Upper lobe of right lung (tissue), 1 donor: ENCODE data around the gene CUX1. TPM values are rescaled to one million over a fixed set of nuclear protein-coding genes. Genes with fewer than 3 reads are reported as not detected.
A peak's percentile ranks its signal among the peaks of the same experiment; 100 is the strongest.

Experiments
- ATAC-seq: fragments of 200-7000 bp; cut with Tn5 transposase; one replicate; pipeline ENCODE4 v1.9.1; 2020; ENCODE audit warnings: mild to moderate bottlenecking, moderate library complexity
- DNase-seq: peaks from one replicate; pipeline ENCODE4 v3.0.0-alpha.2; 2020
- H3K27ac ChIP-seq: fragments of 200-600 bp; one replicate; pipeline ENCODE4 v1.8.0; 2022
- H3K27me3 ChIP-seq: fragments of 200-600 bp; one replicate; pipeline ENCODE4 v1.8.0; 2022; ENCODE audit warnings: mild to moderate bottlenecking
- H3K36me3 ChIP-seq: fragments of 200-600 bp; one replicate; pipeline ENCODE4 v1.8.0; 2022
- H3K4me1 ChIP-seq: fragments of 200-600 bp; one replicate; pipeline ENCODE4 v1.8.0; 2022
- H3K4me3 ChIP-seq: fragments of 200-600 bp; one replicate; pipeline ENCODE4 v1.8.0; 2022; ENCODE audit warnings: mild to moderate bottlenecking
- H3K9me3 ChIP-seq: fragments of 200-600 bp; one replicate; pipeline ENCODE4 v1.8.0; 2022
- intact Hi-C: fragments of 100-400 bp; cut with DNase I; formaldehyde crosslinking; loops from one replicate; pipeline ENCODE4 v1.11.0; 2022
- total RNA-seq: library from RNA; stranded (reverse); fragmentation: NEBNext Ultra II Directional; extraction: Animal tissue kit (Norgen Biotek cat#: 25700); gene quantifications from one replicate; pipeline ENCODE4 v1.2.1, GENCODE V29; 2021
- TF ChIP-seq, protein P1 (sequence below): fragments of 200-600 bp; IDR thresholded peaks from one replicate; pipeline ENCODE4 v1.8.0; 2022; ENCODE audit warnings: antibody characterized with exemption
- donor health status: DM: no; HTN: yes; CAD: no; lungs with severe emphysema.

Gene CUX1
- total RNA-seq, 1 donor from 2014 or later: 132 TPM

DNA sequence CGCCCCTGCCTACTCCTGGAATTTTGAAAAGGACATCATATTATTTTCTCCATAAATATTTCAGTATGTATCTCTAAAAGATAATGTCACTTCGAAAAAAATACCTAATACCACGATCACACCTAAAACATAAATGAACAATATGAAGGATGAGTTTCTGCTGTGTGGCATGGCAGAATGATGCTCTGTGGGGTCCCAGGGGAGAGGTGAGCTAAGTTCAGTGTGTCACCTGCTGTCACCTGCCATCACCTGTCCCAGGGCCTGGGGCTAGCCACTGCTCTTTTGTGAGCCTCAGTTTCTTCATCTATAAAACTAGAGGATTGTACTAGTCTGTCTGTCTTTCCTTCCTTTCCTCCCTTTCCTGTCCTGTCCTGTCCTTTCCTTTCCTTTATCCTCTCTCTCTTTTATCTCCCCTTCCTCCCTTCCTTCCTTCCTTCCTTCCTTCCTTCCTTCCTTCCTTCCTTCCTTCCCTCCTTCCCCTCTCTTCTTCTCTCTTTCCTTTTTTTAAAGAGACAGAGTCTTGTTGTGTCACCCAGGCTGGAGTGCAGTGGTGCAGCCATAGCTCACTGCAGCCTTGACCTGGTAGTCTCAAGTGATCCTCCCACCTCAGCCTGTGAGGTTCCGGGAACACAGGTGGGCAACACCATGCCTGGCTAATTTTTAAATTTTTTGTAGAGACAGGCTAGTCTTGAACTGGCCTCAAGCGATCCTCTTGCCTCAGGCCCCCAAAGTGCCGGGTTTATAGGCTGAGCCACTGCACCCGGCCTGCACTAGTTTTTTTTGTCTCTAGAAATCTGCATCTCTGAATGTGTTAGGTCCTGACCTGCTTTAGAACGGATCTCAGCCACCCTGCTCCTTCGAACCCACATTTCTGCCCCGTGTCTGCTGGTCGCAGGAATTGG lies 43.1 kb downstream of the CUX1 start:
- ATAC-seq (no peak), DNase-seq (no peak)
- peak overlapping the region; percentile 72 for H3K27ac ChIP-seq
- intact Hi-C loops: no loop called here
- TF ChIP-seq, protein P1, sequence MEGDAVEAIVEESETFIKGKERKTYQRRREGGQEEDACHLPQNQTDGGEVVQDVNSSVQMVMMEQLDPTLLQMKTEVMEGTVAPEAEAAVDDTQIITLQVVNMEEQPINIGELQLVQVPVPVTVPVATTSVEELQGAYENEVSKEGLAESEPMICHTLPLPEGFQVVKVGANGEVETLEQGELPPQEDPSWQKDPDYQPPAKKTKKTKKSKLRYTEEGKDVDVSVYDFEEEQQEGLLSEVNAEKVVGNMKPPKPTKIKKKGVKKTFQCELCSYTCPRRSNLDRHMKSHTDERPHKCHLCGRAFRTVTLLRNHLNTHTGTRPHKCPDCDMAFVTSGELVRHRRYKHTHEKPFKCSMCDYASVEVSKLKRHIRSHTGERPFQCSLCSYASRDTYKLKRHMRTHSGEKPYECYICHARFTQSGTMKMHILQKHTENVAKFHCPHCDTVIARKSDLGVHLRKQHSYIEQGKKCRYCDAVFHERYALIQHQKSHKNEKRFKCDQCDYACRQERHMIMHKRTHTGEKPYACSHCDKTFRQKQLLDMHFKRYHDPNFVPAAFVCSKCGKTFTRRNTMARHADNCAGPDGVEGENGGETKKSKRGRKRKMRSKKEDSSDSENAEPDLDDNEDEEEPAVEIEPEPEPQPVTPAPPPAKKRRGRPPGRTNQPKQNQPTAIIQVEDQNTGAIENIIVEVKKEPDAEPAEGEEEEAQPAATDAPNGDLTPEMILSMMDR: no peak
- no peak overlapping the region for H3K4me3 ChIP-seq
- H3K27me3 ChIP-seq: no peaks in the 10 kb centered on the region
- peaks cover 42% of the 10 kb centered on the region for H3K4me1 ChIP-seq
- H3K9me3 ChIP-seq: no peaks in the 10 kb centered on the region
- no peaks in the 10 kb centered on the region for H3K36me3 ChIP-seq

DNA sequence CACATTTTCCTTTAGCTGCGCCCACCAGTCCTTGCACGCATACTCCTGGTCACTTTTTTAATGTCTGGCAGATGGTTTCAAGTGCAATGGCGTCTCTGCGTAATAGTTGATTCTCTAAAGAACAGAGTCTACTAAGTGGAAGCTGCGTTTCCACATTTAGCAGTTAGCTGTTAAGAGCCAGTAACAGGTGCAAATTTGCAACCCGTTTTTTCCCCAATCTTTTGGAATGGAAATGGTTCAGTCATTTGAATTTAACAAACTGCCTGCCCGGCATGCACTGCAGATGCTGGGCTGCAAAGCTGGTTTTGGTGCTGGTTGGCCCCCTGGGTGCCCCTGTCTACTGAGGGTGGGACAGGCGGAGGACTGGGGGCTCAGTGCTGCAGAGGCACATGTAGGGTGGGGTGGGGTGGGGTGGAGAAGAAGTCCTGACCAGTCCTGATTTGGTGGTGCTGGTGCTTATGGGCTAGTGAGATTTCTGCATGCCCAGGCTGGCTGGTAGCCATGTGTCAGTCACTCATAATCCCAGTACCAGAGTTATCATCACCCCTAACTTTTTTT lies 43.9 kb downstream of the CUX1 start:
- ATAC-seq (no peak), DNase-seq (no peak)
- intact Hi-C loops: no loop called here
- TF ChIP-seq, protein P1: no peak
- peaks cover 35% of the 10 kb centered on the region for H3K4me1 ChIP-seq
- no peaks in the 10 kb centered on the region for H3K36me3 ChIP-seq
- no peaks in the 10 kb centered on the region for H3K27me3 ChIP-seq
- no peaks in the 10 kb centered on the region for H3K9me3 ChIP-seq
- H3K4me3 ChIP-seq: no peak overlapping the region
- H3K27ac ChIP-seq: no peak overlapping the region

DNA sequence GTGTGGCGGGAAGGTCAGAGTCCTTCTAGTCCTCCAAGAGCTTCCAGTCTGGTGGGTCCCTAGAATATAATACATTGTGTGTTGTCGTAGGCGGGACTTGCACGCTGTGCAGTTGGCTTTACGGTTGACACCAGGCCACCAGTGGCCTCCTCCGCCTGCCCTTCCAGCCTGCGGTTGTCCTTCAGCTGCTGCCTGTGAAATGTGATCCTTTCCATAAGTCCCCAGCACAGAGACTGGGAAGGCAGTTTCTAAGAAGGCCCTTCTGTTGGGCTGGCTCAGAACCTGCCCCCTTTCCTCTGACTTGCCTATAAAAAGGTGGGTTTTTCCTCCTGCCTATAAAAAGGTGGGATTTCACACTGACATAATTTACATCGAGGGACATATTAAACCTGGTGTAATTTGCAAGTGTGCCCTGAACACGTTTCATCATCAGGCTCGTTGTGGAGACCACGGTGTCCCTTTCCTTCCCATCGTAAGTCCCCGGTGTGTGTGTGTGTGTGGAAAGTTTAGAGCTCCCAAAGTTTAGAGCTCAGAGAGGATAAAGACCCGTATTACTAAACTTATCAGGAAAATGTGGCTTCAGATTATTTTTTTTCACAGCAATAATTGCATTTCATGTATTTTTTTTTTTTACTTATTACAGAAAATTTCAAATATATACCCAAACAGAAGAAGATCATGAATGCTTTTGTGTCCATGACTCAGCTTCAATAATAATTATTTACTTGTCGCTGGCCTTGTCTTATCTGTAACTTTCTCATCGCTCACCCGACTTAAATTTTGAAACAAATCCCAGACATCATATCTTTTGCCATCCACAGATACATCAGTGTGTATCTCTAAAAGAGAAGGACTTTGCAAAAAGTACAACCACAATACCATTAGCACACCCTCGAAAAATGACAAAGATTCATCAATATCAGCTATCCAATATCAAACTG lies 45.1 kb downstream of the CUX1 start:
- Histone ChIP-seq H3K9me3 (no peaks in the 10 kb centered on the region), H3K4me1 (peaks cover 28% of the 10 kb centered on the region), H3K4me3 (no peak overlapping the region), H3K27me3 (no peaks in the 10 kb centered on the region), H3K36me3 (no peaks in the 10 kb centered on the region), H3K27ac (no peak overlapping the region)
- TF ChIP-seq, protein P1: no peak
- ATAC-seq: no peak
- DNase-seq: no peak
- intact Hi-C loops: no loop called here

DNA sequence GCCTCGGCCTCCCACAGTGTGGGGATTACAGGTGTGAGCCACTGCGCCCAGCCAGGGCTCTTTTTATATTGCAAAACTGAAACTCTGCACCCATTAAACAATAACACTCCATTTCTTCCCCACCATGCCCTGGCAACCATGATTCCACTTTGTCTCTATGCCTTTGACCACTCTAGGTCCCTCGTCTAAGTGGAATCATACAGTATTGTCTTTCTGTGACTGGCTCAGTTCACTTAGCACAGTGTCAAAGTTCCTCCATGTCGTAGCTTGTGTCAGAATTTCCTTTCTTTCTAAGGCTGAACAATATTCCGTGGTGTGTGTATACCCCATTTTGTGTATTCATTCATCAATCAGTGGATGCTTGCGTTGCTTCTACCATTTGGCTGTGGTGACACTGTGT lies 46.2 kb downstream of the CUX1 start:
- Histone ChIP-seq H3K27me3 (no peaks in the 10 kb centered on the region), H3K9me3 (no peaks in the 10 kb centered on the region), H3K4me1 (peaks cover 23% of the 10 kb centered on the region), H3K27ac (no peak overlapping the region), H3K36me3 (no peaks in the 10 kb centered on the region), H3K4me3 (no peak overlapping the region)
- DNase-seq (no peak), ATAC-seq (no peak)
- TF ChIP-seq, protein P1: no peak
- intact Hi-C loops: no loop called here

DNA sequence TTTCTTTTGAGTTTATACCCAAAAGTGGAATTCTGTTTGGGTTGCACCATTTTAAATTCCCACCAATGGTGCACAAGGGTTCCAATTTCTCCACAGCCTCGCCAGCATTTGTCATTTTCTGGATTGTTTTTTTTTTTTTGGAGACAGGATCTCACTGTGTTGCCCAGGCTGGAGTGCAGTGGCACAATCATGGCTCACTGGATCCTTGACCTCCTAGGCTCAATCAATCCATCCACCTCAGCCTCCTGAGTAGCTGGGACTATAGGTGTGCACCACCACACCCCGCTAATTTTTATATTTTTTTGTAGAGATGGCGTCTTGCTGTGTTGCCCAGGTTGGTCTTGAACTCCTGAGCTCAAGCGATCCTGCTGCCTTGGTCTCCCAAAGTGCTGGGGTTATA lies 46.6 kb downstream of the CUX1 start:
- no peak overlapping the region for H3K4me3 ChIP-seq
- intact Hi-C loops: no loop called here
- TF ChIP-seq, protein P1: no peak
- H3K27ac ChIP-seq: no peak overlapping the region
- peaks cover 23% of the 10 kb centered on the region for H3K4me1 ChIP-seq
- no peaks in the 10 kb centered on the region for H3K27me3 ChIP-seq
- DNase-seq (no peak), ATAC-seq (no peak)
- H3K9me3 ChIP-seq: no peaks in the 10 kb centered on the region
- no peaks in the 10 kb centered on the region for H3K36me3 ChIP-seq
